ENCODE measurements around the gene SCFD2. TPM values are rescaled to one million over a fixed set of nuclear protein-coding genes. Genes with fewer than 3 reads are reported as not detected.

Gene SCFD2
- total and polyA plus RNA-seq, 2 of the 8 experiments (the other 6 are each of a cell fraction or from before 2014, with no cell fraction given): 6.2 to 10.2 TPM

- TF ChIP-seq SP1 (IDR thresholded peaks at IDR 0.05; ENCODE audit: low read depth, low read length) (no peak), MAFK (IDR thresholded peaks at IDR 0.05; ENCODE audit: low read depth, low read length) (no peak), TCF12 (IDR thresholded peaks at IDR 0.05; ENCODE audit: low read depth, low read length) (no peak), EGR1 (IDR thresholded peaks at IDR 0.05; ENCODE audit: borderline replicate concordance, low read depth, low read length) (no peak), E2F6 (IDR thresholded peaks at IDR 0.05) (no peak)
These were observed 366.2 kb downstream of the SCFD2 start (continued) for GRCh38 chr4:52999626-53000025.

Measured in H1 (cell line).